DMS153 treated with DMSO at 0.1 percent for 48 hours (cell line): ENCODE data around the gene C10orf90.
A peak's percentile ranks its signal among the peaks of the same experiment; 100 is the strongest.
"Not testable (repeated sequence)": the region's sequence is repeated elsewhere in the genome, so short reads cannot be mapped to it uniquely, and the experiment has no call there.

Source experiments
- DNase-seq: peaks from one replicate; lab custom pipeline; 2025; ENCODE audit not compliant: unreplicated experiment; lab: John Stamatoyannopoulos, UW

The C10orf90 gene

GRCh38 chr10:126397640-126398382 is 272.7 kb downstream of the C10orf90 start:
- DNase-seq = no peak

DNA sequence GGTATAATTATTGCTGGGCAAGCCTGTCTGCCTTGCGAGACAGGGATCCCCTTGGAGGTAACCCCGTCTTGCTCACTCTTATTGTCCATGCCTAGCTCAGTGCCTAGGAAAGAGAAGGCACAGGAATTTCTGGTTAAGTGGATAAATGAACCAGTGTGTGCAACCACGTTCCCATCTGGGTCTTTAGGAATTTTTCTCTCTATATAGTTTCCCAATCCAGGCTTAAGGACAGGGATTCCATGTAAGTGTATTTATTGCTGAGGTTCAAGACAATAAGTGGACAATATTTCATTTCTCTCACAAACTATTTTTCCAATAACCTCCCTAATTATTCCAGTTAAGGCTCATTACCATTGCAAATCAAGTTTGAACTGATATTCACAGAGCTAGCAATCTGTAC is 273.3 kb downstream of the C10orf90 start:
- no peak for DNase-seq

DNA sequence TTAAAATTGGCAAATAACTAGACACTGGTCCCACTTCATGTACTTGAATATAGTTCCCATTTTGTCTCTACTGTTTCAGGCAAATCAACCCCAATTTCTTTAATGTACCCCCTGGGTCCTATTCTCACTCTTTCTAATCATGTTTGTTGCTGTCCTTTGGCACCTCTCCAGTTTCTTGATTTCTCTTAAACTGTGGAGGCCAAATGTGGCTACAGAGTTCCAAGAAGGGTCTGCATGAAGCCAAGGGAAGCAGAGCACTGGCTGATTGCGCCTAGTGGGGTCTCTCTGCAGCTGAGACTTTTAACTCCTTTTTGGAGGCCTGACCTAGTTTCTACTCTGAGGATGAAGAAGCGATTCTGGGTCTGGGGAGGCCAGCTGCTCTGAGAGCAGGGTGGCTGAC is 275.5 kb downstream of the C10orf90 start:
- DNase-seq = no peak

DNA sequence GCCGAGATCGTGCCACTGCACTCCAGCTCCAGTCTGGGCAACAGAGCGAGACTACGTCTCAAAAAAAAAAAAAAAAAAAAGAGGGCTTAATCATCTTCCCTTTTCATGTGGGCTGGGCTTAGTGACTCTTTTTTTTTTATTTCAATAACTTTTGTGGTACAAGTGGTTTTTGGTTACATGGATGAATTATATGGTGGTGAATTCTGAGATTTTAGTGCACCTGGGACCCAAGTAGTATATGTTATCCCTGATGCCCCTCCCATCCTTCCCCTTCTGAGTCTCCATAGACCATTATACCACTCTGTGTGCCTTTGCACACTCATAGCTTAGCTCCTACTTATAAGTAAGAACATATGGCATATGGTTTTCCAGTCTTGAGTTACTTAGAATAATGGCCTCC is 277.4 kb downstream of the C10orf90 start:
- DNase-seq = no peak

DNA sequence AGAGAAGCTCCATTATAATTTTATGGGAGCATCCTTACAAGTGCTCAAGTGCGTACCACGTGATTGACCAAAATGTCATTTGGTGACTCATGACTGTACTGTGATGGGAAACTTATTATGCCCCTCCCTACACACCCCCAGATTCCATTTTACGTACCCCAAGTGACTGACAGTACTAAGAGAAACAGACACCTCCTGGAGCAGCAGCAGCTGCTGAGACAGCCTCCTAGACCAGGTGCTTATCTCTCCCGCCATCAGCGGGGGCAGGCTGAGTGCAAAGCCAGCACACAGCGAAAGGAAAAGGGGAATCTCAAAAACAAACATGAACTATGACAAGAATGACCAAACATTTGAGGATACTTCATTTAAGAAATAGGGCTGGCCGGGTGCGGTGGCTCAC is 278.0 kb downstream of the C10orf90 start:
- no peak for DNase-seq

- no peak for DNase-seq
Observed at GRCh38 chr10:126392068-126392467, 278.4 kb downstream of the C10orf90 start.

DNA sequence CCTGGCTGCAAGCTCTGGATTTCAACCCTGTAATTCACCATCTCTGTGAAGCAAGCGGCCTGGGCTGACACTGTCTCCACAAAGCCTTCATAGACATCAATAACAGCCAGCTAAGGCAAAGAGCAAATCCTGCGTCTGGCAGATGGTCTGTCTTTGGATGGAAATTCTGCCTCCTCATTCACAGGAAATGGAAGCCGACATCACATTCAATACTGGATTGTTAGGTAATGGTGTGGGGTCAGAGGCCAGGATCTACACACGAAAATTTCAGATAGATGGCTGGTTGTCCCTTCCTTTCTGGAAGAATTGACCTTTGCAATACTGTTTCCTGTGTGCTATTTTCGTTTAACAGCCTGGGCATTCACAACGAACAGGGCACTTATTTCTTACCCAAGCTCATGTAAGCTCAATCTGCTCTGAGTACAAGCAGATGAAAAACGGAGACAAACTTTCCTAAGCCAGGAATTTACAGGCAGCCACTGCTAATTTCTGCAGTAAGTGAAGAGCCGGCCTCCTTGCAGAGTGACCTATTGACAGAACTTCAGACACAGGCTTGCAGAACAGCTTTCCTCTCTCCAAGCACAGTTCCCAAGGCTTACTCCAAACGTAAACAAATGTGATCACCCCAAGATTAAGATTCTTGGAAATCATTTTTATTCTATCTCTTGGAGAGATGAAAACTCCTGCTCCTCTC is 279.2 kb downstream of the C10orf90 start:
- DNase-seq = no peak

GRCh38 chr10:126390324-126390723 is 280.2 kb downstream of the C10orf90 start:
- no peak for DNase-seq

GRCh38 chr10:126387931-126388911 is 282.3 kb downstream of the C10orf90 start, which contains the start of gene ADAM12:
Gene ADAM12, minus strand, starts transcription at chr10:126388477. Its CDS starts 332 bp downstream, at chr10:126388145.
- DNase-seq = no peak

GRCh38 chr10:126387041-126387921 is 283.2 kb downstream of the C10orf90 start:
- DNase-seq = peak; percentile 56

- DNase-seq = no peak
Observed at GRCh38 chr10:126384269-126384873, 286.1 kb downstream of the C10orf90 start.

DNA sequence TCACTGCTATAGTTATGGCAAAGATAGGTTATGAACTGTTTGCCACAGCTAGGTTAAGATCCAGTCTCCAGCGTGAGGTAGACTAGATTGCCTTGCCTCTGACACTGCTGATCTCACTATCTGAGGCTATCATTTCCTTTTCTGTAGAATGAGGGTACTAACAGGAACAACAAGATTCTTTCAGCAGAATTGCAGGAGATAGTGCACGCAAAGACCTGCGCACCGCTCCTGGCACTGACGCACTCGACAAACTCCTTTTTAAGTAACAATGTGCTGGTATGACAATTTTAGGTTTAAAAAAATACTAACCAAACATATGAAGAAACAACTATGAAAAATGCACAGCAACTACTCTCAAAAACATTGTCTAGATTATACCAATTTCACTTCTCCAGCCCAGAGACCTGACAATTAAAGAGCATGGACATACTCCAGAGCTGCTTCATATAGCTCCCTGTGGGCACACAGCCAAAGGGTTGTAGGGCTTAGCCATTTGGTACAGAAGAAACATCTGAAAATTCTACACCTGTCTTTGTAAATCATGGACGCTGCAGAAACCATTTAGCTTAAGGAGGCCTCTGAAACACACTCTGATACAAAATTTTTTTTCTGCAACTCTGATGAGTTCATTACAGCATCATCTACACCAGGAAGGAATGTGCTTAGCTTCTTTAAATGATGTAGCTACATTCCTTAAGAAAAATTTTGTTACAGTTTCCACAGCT is 290.0 kb downstream of the C10orf90 start:
- DNase-seq = no peak

DNA sequence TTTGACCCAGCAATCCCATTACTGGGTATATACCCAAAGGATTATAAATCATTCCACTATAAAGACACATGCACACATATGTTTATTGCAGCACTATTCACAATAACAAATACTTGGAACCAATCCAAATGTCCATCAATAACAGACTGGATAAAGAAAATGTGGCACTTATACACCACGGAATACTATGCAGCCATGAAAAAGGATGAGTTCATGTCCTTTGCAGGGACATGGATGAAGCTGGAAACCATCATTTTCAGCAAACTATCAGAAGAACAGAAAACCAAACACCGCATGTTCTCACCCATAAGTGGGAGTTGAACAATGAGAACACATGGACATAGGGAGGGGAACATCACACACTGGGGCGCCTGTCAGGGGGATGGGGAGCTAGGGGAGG is 291.3 kb downstream of the C10orf90 start:
- not testable (repeated sequence) for DNase-seq

GRCh38 chr10:126376956-126377355 is 293.5 kb downstream of the C10orf90 start:
- DNase-seq = no peak

DNA sequence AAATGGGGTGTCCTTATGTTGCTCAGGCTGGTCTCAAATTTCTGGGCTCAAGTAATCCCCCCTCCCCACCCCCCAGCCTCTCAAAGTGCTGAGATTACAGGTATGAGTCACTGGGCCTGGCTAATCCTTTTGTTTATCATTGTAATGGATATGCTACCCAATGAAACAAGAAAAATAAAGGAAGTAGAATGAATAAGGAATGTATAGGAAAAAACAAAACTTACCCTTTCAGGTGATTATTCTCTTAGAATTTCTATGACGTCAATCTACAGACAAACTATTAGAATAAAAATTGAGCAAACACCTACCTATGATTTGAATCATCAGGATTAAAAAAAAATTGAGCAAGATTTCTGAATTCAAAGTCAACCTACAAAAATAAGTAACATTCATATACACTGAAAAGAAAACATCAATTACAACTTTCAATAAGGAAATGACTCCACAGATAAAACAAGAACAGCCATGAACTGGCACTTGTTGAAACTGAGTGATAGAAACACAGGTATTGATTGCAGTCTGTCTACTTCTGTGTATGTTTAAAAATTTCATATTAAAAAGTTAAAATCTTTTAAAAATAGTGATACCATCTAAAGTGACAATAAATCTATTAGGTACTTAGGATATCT is 294.5 kb downstream of the C10orf90 start:
- no peak for DNase-seq

GRCh38 chr10:126375299-126375698 is 295.2 kb downstream of the C10orf90 start:
- DNase-seq = no peak
